IMR-90 (cell line): Measurements from ENCODE around the gene FGFRL1. TPM values are rescaled to one million over a fixed set of nuclear protein-coding genes. Genes with fewer than 3 reads are reported as not detected.

Experiments
- ATAC-seq: fragments of 200-7000 bp; cut with Tn5 transposase; 2 replicates; pipeline ENCODE4 v1.9.1; 2020; ENCODE audit warnings: low read depth, mild to moderate bottlenecking, moderate library complexity
- BruUV-seq: library from RNA; stranded (reverse); fragments of 400-500 nt; replicated peaks from 2 replicates; lab custom pipeline; 2021; lab: Mats Ljungman, UMichigan
- CTCF ChIA-PET: fragments of 300-600 bp; formaldehyde crosslinking; extraction: SDS; loops from one replicate; lab custom pipeline; 2021; ENCODE audit warnings: antibody characterized with exemption; lab: Yijun Ruan, JAX
- POLR2A ChIA-PET: fragments of 300-600 bp; sonication (Branson Sonifier 250); formaldehyde crosslinking; loops from one replicate; lab custom pipeline; 2022; ENCODE audit warnings: antibody characterized with exemption; ENCODE audit not compliant: unreplicated experiment; lab: Charles Lee
- DNase-seq: peaks from one replicate; pipeline ENCODE4 v3.0.0; 2013
- H2AFZ ChIP-seq: replicated peaks from 2 replicates; pipeline ENCODE3; 2013; ENCODE audit warnings: low read length, mild to moderate bottlenecking; ENCODE audit not compliant: poor library complexity
- H2AK5ac ChIP-seq: 2 replicates; pipeline ENCODE4 v1.6.1; 2013; ENCODE audit warnings: low read depth, low read length, inconsistent platforms
- H2AK9ac ChIP-seq: replicated peaks from 2 replicates; pipeline ENCODE3; 2013; ENCODE audit warnings: mild to moderate bottlenecking, low read depth, low read length, moderate library complexity; ENCODE audit not compliant: poor library complexity
- H2BK120ac ChIP-seq: 2 replicates; pipeline ENCODE4 v1.6.1; 2013; ENCODE audit warnings: low read depth, low read length, inconsistent platforms
- H2BK15ac ChIP-seq: 3 replicates; pipeline ENCODE4 v1.6.1; 2013; ENCODE audit warnings: low read depth, low read length, inconsistent platforms
- H2BK20ac ChIP-seq: 2 replicates; pipeline ENCODE4 v1.6.1; 2013; ENCODE audit warnings: low read depth, mild to moderate bottlenecking, inconsistent platforms, low read length, moderate library complexity
- H2BK5ac ChIP-seq: 2 replicates; pipeline ENCODE4 v1.6.1; 2013; ENCODE audit warnings: mild to moderate bottlenecking, low read depth, low read length, inconsistent platforms; ENCODE audit not compliant: poor library complexity, severe bottlenecking
- H3K14ac ChIP-seq: replicated peaks from 2 replicates; pipeline ENCODE4 v1.6.1; 2013; ENCODE audit warnings: low read depth, low read length, inconsistent platforms
- H3K18ac ChIP-seq: 2 replicates; pipeline ENCODE4 v1.6.1; 2013; ENCODE audit warnings: low read depth, low read length, control low read depth
- H3K23ac ChIP-seq: 2 replicates; pipeline ENCODE4 v1.6.1; 2013; ENCODE audit warnings: low read depth, low read length, inconsistent platforms
- H3K27ac ChIP-seq: 2 replicates; pipeline ENCODE4 v1.5.1; 2013; ENCODE audit warnings: mild to moderate bottlenecking, control low read depth, low read length; ENCODE audit not compliant: insufficient read depth
- H3K27me3 ChIP-seq: 2 replicates; pipeline ENCODE4 v1.6.1; 2013; ENCODE audit warnings: low read length; ENCODE audit not compliant: control insufficient read depth, insufficient read depth
- H3K36me3 ChIP-seq: 2 replicates; pipeline ENCODE4 v1.6.1; 2013; ENCODE audit warnings: low read length, mixed read lengths; ENCODE audit not compliant: control insufficient read depth, insufficient read depth
- H3K4ac ChIP-seq: 2 replicates; pipeline ENCODE4 v1.6.1; 2013; ENCODE audit warnings: low read depth, low read length, inconsistent platforms
- H3K4me1 ChIP-seq: 2 replicates; pipeline ENCODE4 v1.6.1; 2013; ENCODE audit warnings: low read length, mixed read lengths; ENCODE audit not compliant: control insufficient read depth, insufficient read depth
- H3K4me2 ChIP-seq: 2 replicates; pipeline ENCODE4 v1.6.1; 2013; ENCODE audit warnings: low read depth, mild to moderate bottlenecking, control low read depth, low read length, moderate library complexity
- H3K4me3 ChIP-seq: 2 replicates; pipeline ENCODE4 v1.5.1; 2013; ENCODE audit warnings: low read depth, mild to moderate bottlenecking, control low read depth, low read length, moderate library complexity; ENCODE audit not compliant: insufficient read depth
- H3K56ac ChIP-seq: 2 replicates; pipeline ENCODE4 v1.6.1; 2013; ENCODE audit warnings: low read length, inconsistent platforms; ENCODE audit not compliant: insufficient read depth; ENCODE audit errors: extremely low read depth
- H3K79me1 ChIP-seq, 2 experiments: 2 replicates each; pipeline ENCODE4 v1.6.1; 2013; ENCODE audit warnings: low read length in 2 of 2, inconsistent platforms in 1 of 2, low read depth in 1 of 2
- H3K9ac ChIP-seq: 2 replicates; pipeline ENCODE4 v1.6.1; 2013; ENCODE audit warnings: low read depth, low read length, control low read depth
- H3K9me1 ChIP-seq: 2 replicates; pipeline ENCODE4 v1.6.1; 2013; ENCODE audit warnings: low read length, inconsistent platforms; ENCODE audit not compliant: insufficient read depth
- H3K9me3 ChIP-seq: 2 replicates; pipeline ENCODE4 v1.6.1; 2013; ENCODE audit warnings: low read length; ENCODE audit not compliant: control insufficient read depth, insufficient read depth
- H4K20me1 ChIP-seq: 2 replicates; pipeline ENCODE4 v1.6.1; 2013; ENCODE audit warnings: low read length, inconsistent platforms; ENCODE audit not compliant: insufficient read depth
- H4K5ac ChIP-seq: 2 replicates; pipeline ENCODE4 v1.6.1; 2013; ENCODE audit warnings: mild to moderate bottlenecking, low read depth, low read length, control low read depth
- H4K8ac ChIP-seq, 2 experiments: 2 replicates each; pipeline ENCODE4 v1.6.1; 2013; ENCODE audit warnings: low read depth in 2 of 2, low read length in 2 of 2, control low read depth in 1 of 2, inconsistent platforms in 1 of 2
- H4K91ac ChIP-seq: 2 replicates; pipeline ENCODE4 v1.6.1; 2013; ENCODE audit warnings: low read depth, low read length, inconsistent platforms; ENCODE audit not compliant: insufficient read depth
- BHLHE40 ChIP-seq: fragments of 150-350 bp; IDR thresholded peaks from 2 replicates; pipeline ENCODE4 v1.6.1; 2016; ENCODE audit warnings: mild to moderate bottlenecking, low read depth, low read length
- CEBPB ChIP-seq: IDR thresholded peaks from 2 replicates; pipeline ENCODE4 v1.6.1; 2012; ENCODE audit warnings: low read depth, low read length, improper control_type of control experiment
- CHD1 ChIP-seq: IDR thresholded peaks from 2 replicates; pipeline ENCODE4 v1.6.1; 2012; ENCODE audit warnings: low read depth, low read length, improper control_type of control experiment
- CTCF ChIP-seq: conservative IDR thresholded peaks from 2 replicates; pipeline ENCODE4 v1.5.1; 2012; ENCODE audit warnings: mild to moderate bottlenecking, low read depth, low read length, improper control_type of control experiment
- ELK1 ChIP-seq: fragments of 150-350 bp; IDR thresholded peaks from 2 replicates; pipeline ENCODE4 v1.6.1; 2016; ENCODE audit warnings: low read depth, mild to moderate bottlenecking, low read length, moderate library complexity, borderline replicate concordance
- FOS ChIP-seq: fragments of 150-350 bp; IDR thresholded peaks from 2 replicates; pipeline ENCODE4 v1.6.1; 2016; ENCODE audit warnings: low read depth, low read length
- MAFK ChIP-seq: IDR thresholded peaks from 2 replicates; pipeline ENCODE4 v1.6.1; 2012; ENCODE audit warnings: low read depth, low read length, improper control_type of control experiment
- MAZ ChIP-seq: IDR thresholded peaks from 2 replicates; pipeline ENCODE4 v1.6.1; 2012; ENCODE audit warnings: low read depth, mild to moderate bottlenecking, low read length, improper control_type of control experiment, moderate library complexity, borderline replicate concordance
- MXI1 ChIP-seq: IDR thresholded peaks from 2 replicates; pipeline ENCODE4 v1.6.1; 2012; ENCODE audit warnings: low read depth, mild to moderate bottlenecking, low read length, moderate library complexity, borderline replicate concordance
- NFE2L2 ChIP-seq: fragments of 150-350 bp; IDR thresholded peaks from 2 replicates; pipeline ENCODE4 v1.6.1; 2016; ENCODE audit warnings: low read depth, mild to moderate bottlenecking, low read length
- POLR2A ChIP-seq: IDR thresholded peaks from 2 replicates; pipeline ENCODE4 v1.6.1; 2012; ENCODE audit warnings: mild to moderate bottlenecking, low read depth, low read length
- RAD21 ChIP-seq: IDR thresholded peaks from 2 replicates; pipeline ENCODE4 v1.6.1; 2012; ENCODE audit warnings: low read length, improper control_type of control experiment
- RCOR1 ChIP-seq: IDR thresholded peaks from 2 replicates; pipeline ENCODE4 v1.6.1; 2012; ENCODE audit warnings: mild to moderate bottlenecking, low read length, improper control_type of control experiment; ENCODE audit not compliant: insufficient replicate concordance
- RFX5 ChIP-seq: IDR thresholded peaks from 2 replicates; pipeline ENCODE4 v1.8.0; 2012; ENCODE audit warnings: low read depth, mild to moderate bottlenecking, low read length, moderate library complexity
- SMC3 ChIP-seq: fragments of 150-350 bp; IDR thresholded peaks from 2 replicates; pipeline ENCODE4 v1.6.1; 2016; ENCODE audit warnings: low read depth, mild to moderate bottlenecking, antibody characterized with exemption, low read length, moderate library complexity
- USF2 ChIP-seq: fragments of 150-350 bp; IDR thresholded peaks from 2 replicates; pipeline ENCODE4 v1.6.1; 2017; ENCODE audit warnings: mild to moderate bottlenecking, antibody characterized with exemption, low read length, low read depth
- WGBS, 2 experiments: methylation state at CpG; one replicate each; pipeline versions ENCODE4 v1.1.5 to v1.1.7; 2013; ENCODE audit warnings: missing lambda C conversion rate in 2 of 2; ENCODE audit not compliant: insufficient read length in 1 of 2; ENCODE audit errors: extremely low coverage in 2 of 2; 5-methylcytosine and 5-hydroxymethylcytosine counted together
- dilution Hi-C: fragments of 300-500 bp; cut with HindIII; formaldehyde crosslinking; loops from one replicate; pipeline ENCODE4 v1.14.3; 2018; ENCODE audit warnings: low sequenced_read_pairs; ENCODE audit not compliant: unreplicated experiment
- in situ Hi-C: fragments of 300-500 bp; cut with MboI; formaldehyde crosslinking; loops from 3 replicates; pipeline ENCODE4 v1.14.3; 2019; ENCODE audit warnings: low sequenced_read_pairs, inconsistent platforms, mixed read lengths
- intact Hi-C: fragments of 100-400 bp; cut with micrococcal nuclease; formaldehyde crosslinking; loops from 2 replicates; pipeline ENCODE4 v1.10.0; 2022
- polyA plus RNA-seq, 3 experiments: library from polyadenylated mRNA; depleted of rRNA; stranded (reverse); fragments of >200 nt; gene quantifications; 2 replicates each; pipeline ENCODE4 v1.2.3, GENCODE V29; 2012; ENCODE audit warnings: low replicate concordance in 1 of 3
- total RNA-seq: library from RNA; depleted of rRNA; stranded (reverse); fragments of >200 nt; gene quantifications from 2 replicates; pipeline ENCODE4 v1.2.3, GENCODE V29; 2012

Gene FGFRL1
- total and polyA plus RNA-seq, 2 of the 4 experiments (the other 2 are of a cell fraction), result 49.3 to 78.8 TPM

DNA sequence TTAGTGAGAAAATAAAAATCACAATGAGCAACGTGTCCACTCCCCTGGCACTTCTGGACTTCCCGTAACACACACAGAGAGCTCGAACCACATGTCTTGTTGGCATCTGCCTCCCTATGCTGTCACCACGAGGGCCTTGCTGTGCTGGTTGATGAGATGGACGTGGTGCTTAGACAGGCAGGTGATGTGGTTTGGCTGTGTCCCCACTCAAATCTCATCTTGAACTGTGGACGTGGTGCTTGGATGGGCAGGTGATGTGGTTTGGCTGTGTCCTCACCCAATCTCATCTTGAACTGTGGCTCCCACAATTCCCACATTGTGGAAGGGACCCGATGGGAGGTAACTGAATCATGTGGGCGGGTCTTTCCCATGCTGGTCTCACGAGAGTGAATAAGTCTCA lies 40.0 kb downstream of the FGFRL1 start:
- Histone ChIP-seq H3K4me1 (peaks cover 14% of the 10 kb centered on the region), H4K91ac (no peak overlapping the region), H3K79me1 (no peaks in the 10 kb centered on the region), H3K27ac (no peak overlapping the region), H3K9me3 (0 out of 2 replicates have a peak, but pooled peaks cover 2% of the 10 kb centered on the region), H2BK15ac (no peak overlapping the region), H2AFZ (no peak overlapping the region), H3K18ac (no peak overlapping the region), H3K56ac (no peak overlapping the region), H3K9ac (no peak overlapping the region), H3K4me2 (no peak overlapping the region), H4K8ac (no peak overlapping the region), H3K23ac (no peak overlapping the region), H3K14ac (0 out of 2 replicates have a peak overlapping the region, but pooled peaks have one; percentile 52), H3K36me3 (no peaks in the 10 kb centered on the region), H2AK9ac (no peak overlapping the region), H2BK120ac (no peak overlapping the region), H3K4ac (no peak overlapping the region), H4K5ac (no peak overlapping the region), H4K20me1 (no peaks in the 10 kb centered on the region), H2AK5ac (peak overlapping the region; percentile 75; the same call in 1 of the 2 replicates), H3K27me3 (peaks cover 29% of the 10 kb centered on the region), H2BK5ac (no peak overlapping the region), H3K4me3 (no peak overlapping the region), H3K9me1 (no peaks in the 10 kb centered on the region), H2BK20ac (no peak overlapping the region)
- intact Hi-C loops (no loop called here), in situ Hi-C loops (no loop called here), dilution Hi-C loops (no loop called here)
- 68% methylated on average over 3 of the region's 9 CpGs; no CpG with 5 or more reads in 1 of the 2 experiments for WGBS, 2 experiments
- ATAC-seq (no peak), DNase-seq (no peak)
- no peak for TF ChIP-seq NFE2L2
- TF ChIP-seq CEBPB, result no peak
- no peak for TF ChIP-seq POLR2A
- no peak for TF ChIP-seq FOS
- TF ChIP-seq RCOR1, result no peak
- TF ChIP-seq ELK1, result no peak
- no peak for TF ChIP-seq USF2
- TF ChIP-seq MAFK, result no peak
- TF ChIP-seq SMC3, result no peak
- no peak for TF ChIP-seq RFX5
- no peak for TF ChIP-seq CHD1
- no peak for TF ChIP-seq MAZ
- TF ChIP-seq MXI1, result no peak
- TF ChIP-seq BHLHE40, result no peak
- TF ChIP-seq RAD21, result no peak
- no peak for TF ChIP-seq CTCF
- CTCF ChIA-PET, result no interaction called here
- POLR2A ChIA-PET, result no interaction called here
- no TSS peak for BruUV-seq
